GM23338 (cell line): ENCODE data around the gene NGB. TPM values are rescaled to one million over a fixed set of nuclear protein-coding genes. Genes with fewer than 3 reads are reported as not detected.

Experiments
- ATAC-seq: fragments of 200-7000 bp; cut with Tn5 transposase; 3 replicates; pipeline ENCODE4 v1.9.1; 2020
- DNase-seq: peaks from one replicate; pipeline ENCODE4 v3.0.0-alpha.2; 2015; ENCODE audit warnings: low spot score
- H2AFZ ChIP-seq: fragments of 200-600 bp; sonication (generic); 2 replicates; pipeline ENCODE4 v1.8.0; 2016; ENCODE audit warnings: antibody characterized with exemption, mild to moderate bottlenecking, moderate library complexity
- H3F3A ChIP-seq: fragments of 200-600 bp; sonication (generic); replicated peaks from 2 replicates; pipeline ENCODE4 v1.8.0; 2017; ENCODE audit warnings: antibody characterized with exemption, mixed run types, low read depth
- H3K27ac ChIP-seq: fragments of 200-600 bp; sonication (generic); 2 replicates; pipeline ENCODE4 v1.6.1; 2016; ENCODE audit warnings: low read depth
- H3K27me3 ChIP-seq: fragments of 200-600 bp; sonication (generic); 2 replicates; pipeline ENCODE4 v1.8.0; 2016; ENCODE audit warnings: mild to moderate bottlenecking, mixed run types, moderate library complexity; ENCODE audit not compliant: insufficient read depth
- H3K36me3 ChIP-seq: fragments of 200-600 bp; sonication (generic); 2 replicates; pipeline ENCODE4 v1.8.0; 2016; ENCODE audit warnings: mild to moderate bottlenecking; ENCODE audit not compliant: insufficient read depth
- H3K4me1 ChIP-seq: fragments of 200-600 bp; sonication (generic); 2 replicates; pipeline ENCODE4 v1.8.0; 2016; ENCODE audit warnings: mild to moderate bottlenecking, moderate library complexity; ENCODE audit not compliant: insufficient read depth
- H3K4me2 ChIP-seq: fragments of 200-600 bp; sonication (generic); 2 replicates; pipeline ENCODE4 v1.7.1; 2017; ENCODE audit warnings: mixed run types
- H3K4me3 ChIP-seq: fragments of 200-600 bp; sonication (generic); 2 replicates; pipeline ENCODE4 v1.6.1; 2016; ENCODE audit warnings: mixed run types
- H3K79me2 ChIP-seq: fragments of 200-600 bp; sonication (generic); replicated peaks from 2 replicates; pipeline ENCODE4 v1.8.0; 2017; ENCODE audit warnings: mild to moderate bottlenecking; ENCODE audit not compliant: insufficient read depth
- H3K9me2 ChIP-seq: fragments of 200-600 bp; sonication (generic); 2 replicates; pipeline ENCODE4 v1.8.0; 2017; ENCODE audit not compliant: insufficient read depth
- H4K20me1 ChIP-seq: fragments of 200-600 bp; sonication (generic); replicated peaks from 2 replicates; pipeline ENCODE4 v1.8.0; 2017; ENCODE audit warnings: mild to moderate bottlenecking; ENCODE audit not compliant: insufficient read depth
- H3K27ac Mint-ChIP-seq: 2 replicates; pipeline ENCODE4 v1.8.0; 2020; ENCODE audit warnings: inconsistent platforms, mild to moderate bottlenecking, moderate library complexity, mixed read lengths
- H3K27me3 Mint-ChIP-seq: 3 replicates; pipeline ENCODE4 v1.8.0; 2022; ENCODE audit warnings: low read depth, mild to moderate bottlenecking, moderate library complexity, mixed read lengths, inconsistent platforms; ENCODE audit not compliant: insufficient read depth, poor library complexity
- H3K36me3 Mint-ChIP-seq: 3 replicates; pipeline ENCODE4 v1.8.0; 2021; ENCODE audit warnings: low read depth, mild to moderate bottlenecking, inconsistent platforms, moderate library complexity, mixed read lengths
- H3K4me1 Mint-ChIP-seq: 3 replicates; pipeline ENCODE4 v1.8.0; 2020; ENCODE audit warnings: mild to moderate bottlenecking, inconsistent platforms, mixed read lengths
- H3K4me3 Mint-ChIP-seq: 3 replicates; pipeline ENCODE4 v1.8.0; 2021; ENCODE audit warnings: moderate library complexity, mild to moderate bottlenecking, inconsistent platforms, mixed read lengths
- H3K9me3 Mint-ChIP-seq: 3 replicates; pipeline ENCODE4 v1.8.0; 2020; ENCODE audit warnings: moderate library complexity, mild to moderate bottlenecking, inconsistent platforms, mixed read lengths
- CREB1 ChIP-seq: fragments of 250-450 bp; sonication (Bioruptor Pico); IDR thresholded peaks from 2 replicates; pipeline ENCODE4 v1.5.0; 2020; ENCODE audit warnings: low read depth, mild to moderate bottlenecking, moderate library complexity
- ZNF114 ChIP-seq: fragments of 250-450 bp; sonication (Bioruptor Pico); IDR thresholded peaks from 2 replicates; pipeline ENCODE4 v1.5.0; 2020; ENCODE audit warnings: mild to moderate bottlenecking, moderate library complexity
- polyA plus RNA-seq: library from polyadenylated mRNA; unstranded; fragments of >200 nt; fragmentation: Nextera tagmentation; extraction: Ambion mirVana; gene quantifications from 2 replicates; pipeline ENCODE4 v1.2.1, GENCODE V29; 2016
- total RNA-seq: library from RNA; depleted of rRNA; stranded (reverse); fragments of >200 nt; shearing (Covaris generic); gene quantifications from 2 replicates; pipeline ENCODE4 v1.2.3, GENCODE V29; 2014
- TF ChIP-seq, protein P1 (sequence below): IDR thresholded peaks from 2 replicates; pipeline ENCODE4 v1.6.1; 2016; ENCODE audit warnings: antibody characterized with exemption
- TF ChIP-seq, protein P2 (sequence below), 2 experiments: fragments of 200-600 bp in 1 of 2; sonication (generic) in 1 of 2; conservative IDR thresholded peaks; 2 replicates each; pipeline versions ENCODE4 v1.5.1 to v1.6.1; 2016 to 2017; ENCODE audit warnings: antibody characterized with exemption in 2 of 2, low read depth in 2 of 2, mild to moderate bottlenecking in 2 of 2, moderate library complexity in 1 of 2

NGB gene
- total and polyA plus RNA-seq, 2 experiments from 2014 or later: 0.21 to 1.0 TPM

DNA sequence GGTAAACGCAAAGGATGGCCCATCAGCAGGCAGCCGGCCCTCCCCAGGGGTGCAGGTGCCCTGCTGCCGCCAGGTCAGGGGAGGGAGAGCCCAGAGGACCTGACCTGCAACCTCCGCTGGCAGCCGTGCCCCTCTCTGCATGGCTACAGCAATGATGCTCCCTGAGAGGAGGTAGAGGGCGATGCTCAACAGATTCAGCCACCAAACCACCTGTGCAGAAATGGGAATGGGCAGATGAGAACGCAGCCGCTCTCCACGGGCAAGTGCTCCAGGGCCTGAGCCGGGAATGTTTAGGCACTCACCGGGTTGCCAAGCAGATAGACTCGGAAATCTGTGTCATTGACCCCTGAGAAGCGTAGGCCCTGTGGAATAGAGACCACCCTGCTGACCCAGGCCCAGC is 8.7 kb upstream of the NGB start (continued):
- TF ChIP-seq, protein P1, sequence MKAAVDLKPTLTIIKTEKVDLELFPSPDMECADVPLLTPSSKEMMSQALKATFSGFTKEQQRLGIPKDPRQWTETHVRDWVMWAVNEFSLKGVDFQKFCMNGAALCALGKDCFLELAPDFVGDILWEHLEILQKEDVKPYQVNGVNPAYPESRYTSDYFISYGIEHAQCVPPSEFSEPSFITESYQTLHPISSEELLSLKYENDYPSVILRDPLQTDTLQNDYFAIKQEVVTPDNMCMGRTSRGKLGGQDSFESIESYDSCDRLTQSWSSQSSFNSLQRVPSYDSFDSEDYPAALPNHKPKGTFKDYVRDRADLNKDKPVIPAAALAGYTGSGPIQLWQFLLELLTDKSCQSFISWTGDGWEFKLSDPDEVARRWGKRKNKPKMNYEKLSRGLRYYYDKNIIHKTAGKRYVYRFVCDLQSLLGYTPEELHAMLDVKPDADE: no peak

DNA sequence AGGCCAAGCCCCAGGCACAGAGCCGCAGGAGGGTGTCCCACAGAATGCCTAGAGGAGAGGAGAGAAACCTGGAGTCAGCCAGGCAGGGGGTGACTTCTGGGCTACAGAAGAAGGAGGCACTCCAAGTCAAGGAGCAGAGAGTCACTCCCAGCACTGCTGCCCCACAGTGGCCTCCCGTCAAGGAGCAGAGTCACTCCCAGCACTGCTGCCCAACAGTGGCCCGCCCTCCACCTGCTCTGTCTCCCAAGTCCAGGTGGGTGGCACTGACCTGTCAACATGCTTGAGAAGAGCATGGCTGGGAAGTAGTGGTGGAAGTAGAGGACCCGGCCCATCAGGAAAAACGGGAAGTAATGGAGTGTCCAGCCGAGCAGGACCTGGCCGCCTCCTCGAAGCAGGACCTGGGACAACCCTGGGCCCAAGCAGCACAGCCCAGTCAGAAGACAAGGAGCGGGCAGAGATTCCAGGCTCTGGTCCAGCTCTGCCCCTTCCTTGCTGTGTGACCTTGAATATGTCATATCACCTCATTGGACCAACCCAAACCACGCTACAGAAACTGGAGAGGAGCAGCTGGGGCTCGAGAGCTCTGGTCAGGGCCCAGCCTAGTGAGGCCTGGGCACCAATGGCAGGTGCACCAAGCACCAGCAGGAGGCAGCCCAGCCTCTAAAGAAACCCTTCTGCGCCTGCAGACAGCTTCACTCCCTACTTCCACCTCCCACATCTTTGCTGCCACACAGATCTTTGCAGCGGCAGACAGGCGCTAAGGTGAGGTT is 7.6 kb upstream of the NGB start:
- TF ChIP-seq, protein P2, sequence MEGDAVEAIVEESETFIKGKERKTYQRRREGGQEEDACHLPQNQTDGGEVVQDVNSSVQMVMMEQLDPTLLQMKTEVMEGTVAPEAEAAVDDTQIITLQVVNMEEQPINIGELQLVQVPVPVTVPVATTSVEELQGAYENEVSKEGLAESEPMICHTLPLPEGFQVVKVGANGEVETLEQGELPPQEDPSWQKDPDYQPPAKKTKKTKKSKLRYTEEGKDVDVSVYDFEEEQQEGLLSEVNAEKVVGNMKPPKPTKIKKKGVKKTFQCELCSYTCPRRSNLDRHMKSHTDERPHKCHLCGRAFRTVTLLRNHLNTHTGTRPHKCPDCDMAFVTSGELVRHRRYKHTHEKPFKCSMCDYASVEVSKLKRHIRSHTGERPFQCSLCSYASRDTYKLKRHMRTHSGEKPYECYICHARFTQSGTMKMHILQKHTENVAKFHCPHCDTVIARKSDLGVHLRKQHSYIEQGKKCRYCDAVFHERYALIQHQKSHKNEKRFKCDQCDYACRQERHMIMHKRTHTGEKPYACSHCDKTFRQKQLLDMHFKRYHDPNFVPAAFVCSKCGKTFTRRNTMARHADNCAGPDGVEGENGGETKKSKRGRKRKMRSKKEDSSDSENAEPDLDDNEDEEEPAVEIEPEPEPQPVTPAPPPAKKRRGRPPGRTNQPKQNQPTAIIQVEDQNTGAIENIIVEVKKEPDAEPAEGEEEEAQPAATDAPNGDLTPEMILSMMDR (conservative IDR thresholded peaks at IDR 0.05; ENCODE audit: low read depth in 2 of 2): peak; percentile 32 to 59
- no peak for TF ChIP-seq ZNF114 (CRISPR knock-in tag)
- peaks cover 5% of the 10 kb centered on the region; the same call in 1 of the 2 replicates for H3K36me3 ChIP-seq
- peak; percentile 45 for DNase-seq

DNA sequence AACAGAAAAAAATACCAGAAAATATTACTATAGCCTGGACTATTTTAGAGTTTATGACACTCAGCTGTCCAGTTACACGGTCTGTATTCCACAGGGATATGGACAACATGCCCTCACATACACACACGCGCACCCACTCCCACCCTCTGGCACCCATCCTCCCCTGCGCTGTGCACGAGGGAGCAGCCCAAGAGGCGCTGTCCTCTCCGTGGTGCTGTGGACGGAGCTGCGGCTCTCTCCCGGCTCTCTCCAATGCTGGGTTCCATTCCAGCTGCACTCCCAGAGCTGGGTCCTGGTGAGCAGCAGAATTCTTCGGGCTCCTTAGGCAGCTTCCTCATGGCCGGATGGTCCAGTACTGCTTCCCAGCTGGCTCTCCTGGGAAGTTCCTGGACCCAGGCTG is 6.0 kb upstream of the NGB start:
- peaks cover 12% of the 10 kb centered on the region for H3K27me3 ChIP-seq
- Mint-ChIP-seq H3K36me3 (peaks cover 7% of the 10 kb centered on the region; the same call in 1 of the 3 replicates), H3K4me3 (no peak overlapping the region), H3K4me1 (peaks cover 4% of the 10 kb centered on the region; the same call in 2 of the 3 replicates), H3K27ac (no peak overlapping the region), H3K27me3 (peaks cover 19% of the 10 kb centered on the region), H3K9me3 (no peaks in the 10 kb centered on the region)
- no peaks in the 10 kb centered on the region for H3K79me2 ChIP-seq
- H3K27ac ChIP-seq: no peak overlapping the region
- H3K4me3 ChIP-seq: no peak overlapping the region
- no peak overlapping the region for H3K4me2 ChIP-seq
- no peaks in the 10 kb centered on the region for H3K9me2 ChIP-seq
- DNase-seq (no peak), ATAC-seq (no peak)
- no peaks in the 10 kb centered on the region; the same call in 1 of the 2 replicates for H4K20me1 ChIP-seq
- H3K36me3 ChIP-seq: no peaks in the 10 kb centered on the region
- H3K4me1 ChIP-seq: no peaks in the 10 kb centered on the region
- no peak overlapping the region for H2AFZ ChIP-seq
- H3F3A ChIP-seq: no peaks in the 10 kb centered on the region
- no peak for TF ChIP-seq CREB1 (CRISPR knock-in tag)

More for the DNA sequence above, 7.6 kb upstream of the NGB start:
- no peaks in the 10 kb centered on the region for H3K27me3 ChIP-seq
- H3K79me2 ChIP-seq: no peaks in the 10 kb centered on the region
- H3K27ac ChIP-seq: no peak overlapping the region
- no peak overlapping the region for H3K4me3 ChIP-seq
- no peak overlapping the region for H2AFZ ChIP-seq
- H3K4me1 ChIP-seq: no peaks in the 10 kb centered on the region
- H3K9me2 ChIP-seq: no peaks in the 10 kb centered on the region
- peak; percentile 60 for ATAC-seq
- H3K27me3 Mint-ChIP-seq: peaks cover 5% of the 10 kb centered on the region
- no peak overlapping the region for H3K27ac Mint-ChIP-seq
- no peaks in the 10 kb centered on the region for H3K9me3 Mint-ChIP-seq
- no peaks in the 10 kb centered on the region; the same call in 1 of the 2 replicates for H4K20me1 ChIP-seq
- peaks cover 4% of the 10 kb centered on the region; the same call in 2 of the 3 replicates for H3K4me1 Mint-ChIP-seq
- no peaks in the 10 kb centered on the region for H3F3A ChIP-seq
- H3K4me3 Mint-ChIP-seq: no peak overlapping the region
- peaks cover 14% of the 10 kb centered on the region; the same call in 2 of the 3 replicates for H3K36me3 Mint-ChIP-seq
- H3K4me2 ChIP-seq: no peak overlapping the region
